ENCODE data around the gene MAGEB17. TPM values are rescaled to one million over a fixed set of nuclear protein-coding genes. Genes with fewer than 3 reads are reported as not detected.

Gene MAGEB17
- total and polyA plus RNA-seq, 2 of the 8 experiments (the other 6 are each of a cell fraction or from before 2014, with no cell fraction given), result 0.48 to 1.1 TPM

DNA sequence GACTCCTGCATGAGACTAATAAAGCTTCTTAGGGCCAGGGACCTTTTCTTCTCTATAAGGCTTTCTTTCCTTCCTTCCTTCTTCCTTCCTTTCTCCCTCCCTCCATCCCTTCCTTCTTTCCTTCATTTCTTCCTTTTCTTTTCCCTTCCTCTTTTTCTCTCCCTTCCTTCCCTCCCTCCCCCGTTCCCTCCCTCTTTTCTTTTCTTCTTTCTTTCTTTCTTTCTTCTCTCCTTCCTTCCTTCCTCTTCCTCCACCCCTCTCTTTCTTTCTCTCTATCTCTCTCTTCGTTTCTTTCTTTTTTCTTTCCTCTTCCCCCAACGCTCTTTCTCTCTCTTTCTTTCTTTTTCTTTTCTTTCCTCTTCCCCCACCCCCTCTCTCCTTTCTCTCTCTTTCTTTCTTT, 2.5 kb upstream of the MAGEB17 start:
- Histone ChIP-seq H3K56ac (replicated peaks; ENCODE audit: insufficient read length, low read depth, low read length) (no peak overlapping the region), H3K18ac (ENCODE audit: extremely low read depth, low read length) (no peak overlapping the region), H2AFZ (ENCODE audit: low read length) (no peak overlapping the region), H4K91ac (replicated peaks; ENCODE audit: insufficient read length, low read length) (no peak overlapping the region), H3K9ac (replicated peaks in 1 of 4; ENCODE audit: extremely low read depth in 1 of 4, low read depth in 3 of 4, low read length in 3 of 4) (no peak overlapping the region), H2BK20ac (ENCODE audit: low read length) (no peak overlapping the region), H3K9me3 (ENCODE audit: insufficient read depth in 2 of 2, low read depth in 1 of 2, low read length in 1 of 2) (no peaks in the 10 kb centered on the region), H2BK5ac (ENCODE audit: low read depth, low read length) (no peak overlapping the region), H3K4me3 (ENCODE audit: extremely low read depth in 1 of 4, insufficient read depth in 2 of 4, low read depth in 3 of 4, low read length in 4 of 4) (no peak overlapping the region), H3K27me3 (replicated peaks in 1 of 4; ENCODE audit: control insufficient read depth in 3 of 4, extremely low read depth in 1 of 4, insufficient read depth in 3 of 4, low read length in 3 of 4) (no peaks in the 10 kb centered on the region), H3K36me3 (ENCODE audit: control insufficient read depth in 2 of 4, insufficient read depth in 4 of 4, low read length in 3 of 4) (peaks cover 0 to 21% (median 0%) of the 10 kb centered on the region in 4 experiments; a peak in 2 of 8 replicates), H3K4ac (replicated peaks; ENCODE audit: insufficient read length, low read depth, low read length) (no peak overlapping the region), H2BK12ac (ENCODE audit: low read depth, low read length) (no peak overlapping the region), H3K23ac (ENCODE audit: insufficient read length) (no peak overlapping the region), H4K5ac (ENCODE audit: insufficient read length, low read depth, low read length) (no peak overlapping the region), H4K20me1 (replicated peaks in 1 of 2; ENCODE audit: control insufficient read depth in 1 of 2, insufficient read depth in 2 of 2, low read length in 2 of 2) (no peaks in the 10 kb centered on the region), H3K4me1 (replicated peaks in 1 of 4; ENCODE audit: control insufficient read depth in 3 of 4, insufficient read depth in 4 of 4, low read length in 3 of 4) (peaks cover 0 to 2% (median 0%) of the 10 kb centered on the region in 4 experiments; a peak in 2 of 7 replicates), H3K4me2 (ENCODE audit: insufficient read depth in 1 of 2, low read depth in 2 of 2, low read length in 2 of 2) (no peak overlapping the region), H3K79me2 (ENCODE audit: control insufficient read depth in 1 of 2, insufficient read depth in 2 of 2, low read length in 2 of 2) (no peaks in the 10 kb centered on the region), H4K8ac (ENCODE audit: extremely low read depth, insufficient read depth, low read length) (no peak overlapping the region), H2AK5ac (ENCODE audit: low read depth, low read length) (no peak overlapping the region), H3K79me1 (ENCODE audit: low read depth, low read length) (no peaks in the 10 kb centered on the region), H2BK15ac (ENCODE audit: low read length) (no peak overlapping the region), H3K27ac (ENCODE audit: low read depth, low read length) (no peak overlapping the region), H2BK120ac (replicated peaks; ENCODE audit: low read depth, low read length) (no peak overlapping the region), H3K23me2 (ENCODE audit: low read depth, low read length) (no peaks in the 10 kb centered on the region), H3K14ac (ENCODE audit: insufficient read length) (no peak overlapping the region)
- DNase-seq (ENCODE audit: low read depth in 1 of 2, low spot score in 2 of 2) (no peak), FAIRE-seq (no peak)
- POLR2A ChIA-PET (ENCODE audit: partially characterized antibody), result interaction anchor here (0.7 to 1.2 kb wide), 2 partner anchors 23 to 47 kb away, joined by 3 to 6 read pairs; no protein-coding TSS in a partner anchor
- 55 to 97% methylated on average over 2 to 3 of the region's 3 CpGs for WGBS, 2 experiments (ENCODE audit: extremely low coverage in 1 of 2, insufficient coverage in 1 of 2, insufficient read length in 1 of 2, insufficient replicate concordance in 2 of 2, low coverage in 1 of 2, low lambda C conversion rate in 2 of 2, missing lambda C conversion rate in 1 of 2)
- CTCF ChIA-PET (ENCODE audit: partially characterized antibody), result no interaction called here
- no peak for TF ChIP-seq BACH1 (IDR thresholded peaks at IDR 0.05; ENCODE audit: low read length)
- TF ChIP-seq CBX5 (IDR thresholded peaks at IDR 0.05; ENCODE audit: low read depth, low read length), result no peak
- TF ChIP-seq SAP30 (IDR thresholded peaks at IDR 0.05; ENCODE audit: insufficient read depth, insufficient replicate concordance, low read length), result no peak
